Measurements from ENCODE around the gene PHEX.

- TF ChIP-seq REST (IDR thresholded peaks at IDR 0.05; ENCODE audit: insufficient read depth in 1 of 2, low read depth in 2 of 2, low read length in 2 of 2) (no peak), POLR2AphosphoS5 (IDR thresholded peaks at IDR 0.05; ENCODE audit: low read depth, low read length) (no peak), SIN3A (IDR thresholded peaks at IDR 0.05; ENCODE audit: borderline replicate concordance, insufficient read depth, low read length) (no peak), TAF1 (IDR thresholded peaks at IDR 0.05; ENCODE audit: borderline replicate concordance, insufficient read depth, low read length) (no peak), FOXP2 (optimal IDR thresholded peaks at IDR 0.05; ENCODE audit: borderline replicate concordance, extremely low read depth, extremely low read length, insufficient read depth) (no peak)
These were observed 109.1 kb downstream of the PHEX start for GRCh38 chrX:22141047-22141730.
